ENCODE measurements around the gene PARVB.
A peak's percentile ranks its signal among the peaks of the same experiment; 100 is the strongest.

PARVB gene

GRCh38 chr22:44171561-44171960 lies 147.5 kb downstream of the PARVB start:
- Histone ChIP-seq H3K4me1 (ENCODE audit: low read length) (peaks cover 11% of the 10 kb centered on the region), H4K20me1 (ENCODE audit: insufficient read depth, low read length) (peaks cover 14% of the 10 kb centered on the region), H3K27ac (ENCODE audit: low read length) (no peak overlapping the region)

GRCh38 chr22:44172370-44173108 lies 148.4 kb downstream of the PARVB start:
- no peak overlapping the region for H3K9ac ChIP-seq (ENCODE audit: low read length)
- H4K20me1 ChIP-seq (ENCODE audit: insufficient read depth, low read length) = peaks cover 14% of the 10 kb centered on the region
- H3K4me3 ChIP-seq (ENCODE audit: low read length) = no peak overlapping the region
- 0 out of 2 replicates have a peak, but pooled peaks cover 3% of the 10 kb centered on the region for H3K27me3 ChIP-seq (ENCODE audit: low read depth, low read length)
- TF ChIP-seq, protein P1, sequence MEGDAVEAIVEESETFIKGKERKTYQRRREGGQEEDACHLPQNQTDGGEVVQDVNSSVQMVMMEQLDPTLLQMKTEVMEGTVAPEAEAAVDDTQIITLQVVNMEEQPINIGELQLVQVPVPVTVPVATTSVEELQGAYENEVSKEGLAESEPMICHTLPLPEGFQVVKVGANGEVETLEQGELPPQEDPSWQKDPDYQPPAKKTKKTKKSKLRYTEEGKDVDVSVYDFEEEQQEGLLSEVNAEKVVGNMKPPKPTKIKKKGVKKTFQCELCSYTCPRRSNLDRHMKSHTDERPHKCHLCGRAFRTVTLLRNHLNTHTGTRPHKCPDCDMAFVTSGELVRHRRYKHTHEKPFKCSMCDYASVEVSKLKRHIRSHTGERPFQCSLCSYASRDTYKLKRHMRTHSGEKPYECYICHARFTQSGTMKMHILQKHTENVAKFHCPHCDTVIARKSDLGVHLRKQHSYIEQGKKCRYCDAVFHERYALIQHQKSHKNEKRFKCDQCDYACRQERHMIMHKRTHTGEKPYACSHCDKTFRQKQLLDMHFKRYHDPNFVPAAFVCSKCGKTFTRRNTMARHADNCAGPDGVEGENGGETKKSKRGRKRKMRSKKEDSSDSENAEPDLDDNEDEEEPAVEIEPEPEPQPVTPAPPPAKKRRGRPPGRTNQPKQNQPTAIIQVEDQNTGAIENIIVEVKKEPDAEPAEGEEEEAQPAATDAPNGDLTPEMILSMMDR (IDR thresholded peaks at IDR 0.05; ENCODE audit: low read depth, low read length) = no peak
- TF ChIP-seq EZH2phosphoT487 (IDR thresholded peaks at IDR 0.05; ENCODE audit: low read depth) = no peak
- H3K4me2 ChIP-seq (ENCODE audit: low read length) = peak overlapping the region; percentile 61
- H3K36me3 ChIP-seq (replicated peaks; ENCODE audit: low read depth, low read length) = peaks cover 9% of the 10 kb centered on the region
- peaks cover 11% of the 10 kb centered on the region for H3K4me1 ChIP-seq (ENCODE audit: low read length)
- H3K9me3 ChIP-seq (ENCODE audit: insufficient read depth, low read length) = no peaks in the 10 kb centered on the region
- no peak overlapping the region for H2AFZ ChIP-seq (ENCODE audit: low read depth, low read length)
- no peak overlapping the region for H3K27ac ChIP-seq (ENCODE audit: low read length)
- H3K79me2 ChIP-seq (ENCODE audit: low read length) = no peaks in the 10 kb centered on the region

More at GRCh38 chr22:44171561-44171960, 147.5 kb downstream of the PARVB start:
- no peak overlapping the region for H3K4me3 ChIP-seq (ENCODE audit: low read length)
- 0 out of 2 replicates have a peak, but pooled peaks cover 3% of the 10 kb centered on the region for H3K27me3 ChIP-seq (ENCODE audit: low read depth, low read length)
- H3K9me3 ChIP-seq (ENCODE audit: insufficient read depth, low read length) = no peaks in the 10 kb centered on the region
- H3K9ac ChIP-seq (ENCODE audit: low read length) = no peak overlapping the region
- TF ChIP-seq EZH2phosphoT487 (IDR thresholded peaks at IDR 0.05; ENCODE audit: low read depth) = no peak
- TF ChIP-seq, protein P1 (IDR thresholded peaks at IDR 0.05; ENCODE audit: low read depth, low read length) = no peak
- H3K79me2 ChIP-seq (ENCODE audit: low read length) = no peaks in the 10 kb centered on the region
- no peak overlapping the region for H2AFZ ChIP-seq (ENCODE audit: low read depth, low read length)
- H3K4me2 ChIP-seq (ENCODE audit: low read length) = no peak overlapping the region
- H3K36me3 ChIP-seq (replicated peaks; ENCODE audit: low read depth, low read length) = peaks cover 9% of the 10 kb centered on the region

DNA sequence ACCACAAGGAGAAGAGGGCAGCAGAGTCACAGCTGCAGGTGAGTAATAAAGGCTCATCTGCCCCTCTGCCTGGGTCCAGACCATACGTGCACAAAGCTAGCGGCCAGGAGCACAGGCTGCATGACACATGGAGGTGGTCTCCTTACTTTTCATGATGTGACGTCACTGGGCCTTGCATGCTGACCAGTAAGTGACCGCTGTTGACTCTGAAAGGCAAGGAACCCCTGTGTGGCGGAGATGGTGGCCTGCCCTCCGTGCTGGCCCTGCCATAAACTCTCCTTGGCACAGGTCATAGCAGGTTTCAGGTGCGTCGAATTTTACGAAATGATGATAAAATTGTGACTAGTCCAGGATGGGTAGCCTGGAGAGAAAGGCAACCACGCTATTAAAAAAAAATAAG lies 149.1 kb downstream of the PARVB start:
- Histone ChIP-seq H3K4me3 (ENCODE audit: low read length) (no peak overlapping the region), H3K36me3 (replicated peaks; ENCODE audit: low read depth, low read length) (peaks cover 9% of the 10 kb centered on the region), H3K9ac (ENCODE audit: low read length) (no peak overlapping the region), H3K4me2 (ENCODE audit: low read length) (no peak overlapping the region), H3K27me3 (ENCODE audit: low read depth, low read length) (peaks cover 3% of the 10 kb centered on the region; the same call in 1 of the 2 replicates), H3K9me3 (ENCODE audit: insufficient read depth, low read length) (no peaks in the 10 kb centered on the region), H2AFZ (ENCODE audit: low read depth, low read length) (no peak overlapping the region), H4K20me1 (ENCODE audit: insufficient read depth, low read length) (peaks cover 14% of the 10 kb centered on the region), H3K4me1 (ENCODE audit: low read length) (peaks cover 11% of the 10 kb centered on the region), H3K27ac (ENCODE audit: low read length) (no peak overlapping the region), H3K79me2 (ENCODE audit: low read length) (no peaks in the 10 kb centered on the region)
- no peak for TF ChIP-seq EZH2phosphoT487 (IDR thresholded peaks at IDR 0.05; ENCODE audit: low read depth)
- TF ChIP-seq, protein P1 (IDR thresholded peaks at IDR 0.05; ENCODE audit: low read depth, low read length) = no peak

- no peaks in the 10 kb centered on the region for H3K9me3 ChIP-seq (ENCODE audit: insufficient read depth, low read length)
- H3K4me2 ChIP-seq (ENCODE audit: low read length) = no peak overlapping the region
- peaks cover 13% of the 10 kb centered on the region for H3K4me1 ChIP-seq (ENCODE audit: low read length)
- H3K27ac ChIP-seq (ENCODE audit: low read length) = no peak overlapping the region
- no peak overlapping the region for H3K9ac ChIP-seq (ENCODE audit: low read length)
- H3K79me2 ChIP-seq (ENCODE audit: low read length) = no peaks in the 10 kb centered on the region
- no peak overlapping the region for H3K4me3 ChIP-seq (ENCODE audit: low read length)
- no peak for TF ChIP-seq EZH2phosphoT487 (IDR thresholded peaks at IDR 0.05; ENCODE audit: low read depth)
- TF ChIP-seq, protein P1 (IDR thresholded peaks at IDR 0.05; ENCODE audit: low read depth, low read length) = no peak
- H3K36me3 ChIP-seq (replicated peaks; ENCODE audit: low read depth, low read length) = peaks cover under 1% of the 10 kb centered on the region
- peaks cover 17% of the 10 kb centered on the region for H3K27me3 ChIP-seq (ENCODE audit: low read depth, low read length)
- H2AFZ ChIP-seq (ENCODE audit: low read depth, low read length) = no peak overlapping the region
- H4K20me1 ChIP-seq (ENCODE audit: insufficient read depth, low read length) = peaks cover 14% of the 10 kb centered on the region
Measured at GRCh38 chr22:44175676-44176075, 151.6 kb downstream of the PARVB start.
